Choroid plexus epithelial cell (primary cell): ENCODE results near the gene CRLF1.
A peak's percentile ranks its signal among the peaks of the same experiment; 100 is the strongest.

Experiments
- DNase-seq: peaks from one replicate; pipeline ENCODE4 v3.0.0-alpha.2; 2010; ENCODE audit warnings: low read depth
- H3K4me3 ChIP-seq: 2 replicates; pipeline ENCODE4 v1.5.1; 2011; ENCODE audit warnings: low read depth, mild to moderate bottlenecking, control low read depth, low read length, moderate library complexity
- TF ChIP-seq, protein P1 (sequence below): conservative IDR thresholded peaks from 2 replicates; pipeline ENCODE4 v1.5.1; 2011; ENCODE audit warnings: low read depth, mild to moderate bottlenecking, control low read depth, inconsistent platforms, low read length, moderate library complexity

The CRLF1 gene

DNA sequence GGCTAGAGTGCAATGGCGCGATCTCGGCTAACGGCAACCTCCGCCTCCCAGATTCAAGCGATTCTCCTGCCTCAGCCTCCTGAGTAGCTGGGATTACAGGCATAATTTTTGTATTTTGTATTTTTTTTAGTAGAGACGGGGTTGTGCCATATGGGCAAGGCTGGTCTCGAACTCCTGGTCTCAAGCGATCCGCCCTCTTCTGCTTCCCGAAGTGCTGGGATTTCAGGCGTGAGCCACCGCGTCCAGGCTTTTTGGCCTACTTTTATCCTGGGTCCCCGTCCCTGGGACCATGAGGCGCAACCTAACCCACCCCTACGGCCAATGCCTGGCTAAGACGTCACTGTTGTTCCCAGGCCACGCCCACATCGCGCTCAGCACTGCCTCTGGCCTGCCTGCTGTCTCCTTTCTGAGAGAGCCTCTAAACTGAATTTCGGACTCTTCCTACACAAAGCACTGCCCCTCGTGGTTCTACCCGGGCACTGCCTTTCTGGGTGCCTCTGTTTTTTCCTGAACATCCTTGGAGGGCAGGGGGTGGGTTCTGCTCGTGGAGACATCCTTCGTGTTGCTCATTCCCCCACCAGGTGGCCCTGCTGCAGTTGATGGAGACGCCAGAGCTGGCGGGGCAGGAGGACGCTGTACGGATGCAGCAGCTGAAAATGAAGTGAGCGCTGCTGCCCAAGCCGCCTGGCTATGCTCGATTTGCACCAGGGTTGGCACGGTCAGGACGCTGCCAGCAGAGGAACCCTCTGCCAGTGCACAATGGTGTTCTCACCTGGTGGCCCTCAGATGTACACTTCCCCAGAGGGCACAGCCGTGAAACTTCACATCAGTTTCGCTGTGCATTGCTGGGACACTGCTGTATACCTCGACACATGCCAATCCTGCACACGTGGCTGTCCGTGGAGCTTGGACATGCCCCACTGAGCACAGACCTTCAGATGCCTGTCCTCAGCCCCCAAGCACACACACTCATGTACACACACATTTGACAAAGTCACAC lies 16.0 kb downstream of the CRLF1 start:
- TF ChIP-seq, protein P1, sequence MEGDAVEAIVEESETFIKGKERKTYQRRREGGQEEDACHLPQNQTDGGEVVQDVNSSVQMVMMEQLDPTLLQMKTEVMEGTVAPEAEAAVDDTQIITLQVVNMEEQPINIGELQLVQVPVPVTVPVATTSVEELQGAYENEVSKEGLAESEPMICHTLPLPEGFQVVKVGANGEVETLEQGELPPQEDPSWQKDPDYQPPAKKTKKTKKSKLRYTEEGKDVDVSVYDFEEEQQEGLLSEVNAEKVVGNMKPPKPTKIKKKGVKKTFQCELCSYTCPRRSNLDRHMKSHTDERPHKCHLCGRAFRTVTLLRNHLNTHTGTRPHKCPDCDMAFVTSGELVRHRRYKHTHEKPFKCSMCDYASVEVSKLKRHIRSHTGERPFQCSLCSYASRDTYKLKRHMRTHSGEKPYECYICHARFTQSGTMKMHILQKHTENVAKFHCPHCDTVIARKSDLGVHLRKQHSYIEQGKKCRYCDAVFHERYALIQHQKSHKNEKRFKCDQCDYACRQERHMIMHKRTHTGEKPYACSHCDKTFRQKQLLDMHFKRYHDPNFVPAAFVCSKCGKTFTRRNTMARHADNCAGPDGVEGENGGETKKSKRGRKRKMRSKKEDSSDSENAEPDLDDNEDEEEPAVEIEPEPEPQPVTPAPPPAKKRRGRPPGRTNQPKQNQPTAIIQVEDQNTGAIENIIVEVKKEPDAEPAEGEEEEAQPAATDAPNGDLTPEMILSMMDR = peak; percentile 64
- H3K4me3 ChIP-seq = peak overlapping the region; percentile 78
- DNase-seq = peak; percentile 87

DNA sequence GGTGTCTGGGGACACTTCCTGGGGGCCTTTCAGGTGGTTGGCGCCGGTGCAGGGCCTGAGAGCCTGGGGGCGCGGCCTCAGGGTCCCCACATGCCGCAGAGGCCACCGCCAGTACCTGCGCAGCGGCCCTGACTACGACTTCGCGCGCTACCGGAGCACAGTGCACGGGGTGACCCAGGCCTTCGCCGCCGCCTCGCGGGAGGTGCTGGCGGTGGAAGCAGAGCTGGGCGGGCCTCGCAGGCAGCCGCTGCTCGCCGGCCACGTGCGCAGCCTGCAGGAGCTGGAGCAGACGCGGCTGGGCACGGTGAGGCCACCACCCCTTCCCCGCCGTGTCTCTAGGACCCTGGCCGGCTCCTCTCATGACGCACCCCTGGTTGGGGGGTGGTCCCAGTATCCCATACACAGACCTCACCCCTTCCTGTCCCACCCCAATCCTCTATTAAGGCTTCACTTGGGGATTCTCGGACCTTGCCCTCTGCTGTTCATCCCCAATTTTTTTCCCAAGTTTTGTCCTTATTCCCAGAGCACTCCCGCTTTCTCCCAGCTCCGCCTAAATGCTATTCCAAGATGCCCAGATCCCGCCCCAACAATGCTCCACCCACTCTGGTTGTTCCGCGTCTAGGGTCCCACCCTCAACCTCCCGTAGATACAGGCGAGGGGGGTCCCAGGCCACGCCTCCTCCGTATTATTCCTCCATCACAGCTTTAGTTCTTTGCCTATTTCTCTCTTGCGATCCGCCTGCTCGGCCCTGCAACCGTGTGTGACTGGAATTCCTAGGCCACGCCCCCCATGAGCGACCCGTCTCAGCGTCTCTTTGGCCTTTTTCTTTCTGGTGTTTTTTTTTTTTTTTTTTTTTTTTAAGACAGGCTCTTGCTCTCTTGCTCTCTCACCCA lies 17.0 kb downstream of the CRLF1 start:
- TF ChIP-seq, protein P1 = peak; percentile 19
- peak; percentile 68 for DNase-seq
- H3K4me3 ChIP-seq = peak overlapping the region; percentile 78

DNA sequence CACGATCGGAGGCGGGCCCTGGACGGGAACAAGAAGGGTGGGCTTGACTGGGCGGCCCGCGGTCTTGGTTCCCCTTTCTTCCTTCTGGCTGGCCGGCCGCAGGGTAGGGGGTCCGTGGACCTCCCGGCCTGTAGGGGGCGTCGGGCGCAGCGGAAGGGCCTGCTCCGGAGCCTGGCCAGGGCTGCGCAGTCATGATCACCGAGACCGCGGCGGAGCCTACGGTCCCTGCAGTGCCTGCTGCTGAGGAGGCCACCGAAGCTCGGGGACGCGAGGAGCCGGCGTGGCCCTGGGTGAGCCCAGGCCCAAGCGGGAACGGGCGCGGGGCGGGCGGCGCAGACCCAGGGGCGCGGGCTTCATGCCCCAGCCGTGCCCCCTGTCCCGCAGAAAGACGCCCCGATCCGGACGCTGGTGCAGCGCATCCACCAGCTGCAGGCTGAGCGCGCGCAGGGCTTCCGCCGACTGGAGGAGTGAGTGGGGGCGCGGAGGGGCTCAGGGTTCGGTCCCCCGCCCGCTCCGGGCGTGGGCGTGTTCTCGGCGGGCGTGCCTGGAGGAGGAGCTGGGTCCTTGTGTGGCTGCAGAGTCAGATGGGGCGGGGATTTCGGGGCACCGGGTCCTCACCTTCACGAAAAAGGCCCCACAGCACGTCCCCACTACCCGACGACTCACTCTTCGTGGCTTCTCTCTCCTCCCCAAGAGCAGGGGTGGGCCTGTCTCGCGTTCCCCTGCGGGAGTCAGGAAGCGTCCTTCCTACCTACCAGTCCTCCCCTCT lies 17.8 kb downstream of the CRLF1 start, which contains the start of gene REX1BD:
TSS of gene REX1BD (plus strand) at position 188 of the 769 bp plus-strand sequence. CDS start at position 192, 4 bp downstream.
- peak; percentile 73 for DNase-seq
- H3K4me3 ChIP-seq = peak within 1 kb of the TSS; percentile 78
- TF ChIP-seq, protein P1 = peak; percentile 75

DNA sequence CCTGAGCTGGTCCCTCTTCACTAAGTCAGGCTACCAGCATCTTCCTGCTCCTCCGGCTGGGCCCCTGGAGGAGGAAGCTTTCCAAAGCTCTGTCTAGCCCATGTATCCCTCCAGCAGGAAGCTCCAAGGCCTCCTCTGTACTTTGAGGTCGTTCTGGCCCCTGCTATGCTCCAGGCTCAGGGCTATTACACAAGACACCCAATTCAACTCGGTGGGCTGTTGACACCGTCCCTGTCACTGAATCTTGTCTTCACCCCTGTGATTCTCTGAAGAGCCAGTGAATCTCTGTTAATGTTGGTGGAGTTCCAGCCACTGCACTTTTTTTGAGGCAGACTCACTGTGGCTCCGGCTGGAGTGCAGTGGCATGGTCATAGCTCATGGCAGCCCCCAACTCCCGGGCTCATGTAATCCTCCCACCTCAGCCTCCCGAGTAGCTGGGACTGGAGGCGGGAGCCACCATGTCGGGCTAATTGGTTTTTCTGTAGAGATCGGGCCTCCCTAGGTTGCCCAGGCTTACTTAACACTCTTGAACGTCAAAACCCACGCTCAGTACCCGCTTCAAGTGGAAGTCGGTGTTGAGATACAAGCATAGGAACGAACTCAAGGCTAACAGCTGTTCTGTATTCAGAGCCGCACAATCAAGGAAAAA lies 18.5 kb downstream of the CRLF1 start:
- H3K4me3 ChIP-seq = peak overlapping the region; percentile 78
- DNase-seq = no peak
- TF ChIP-seq, protein P1 = no peak

GRCh38 chr19:18587561-18587960 lies 19.0 kb downstream of the CRLF1 start:
- no peak for DNase-seq
- H3K4me3 ChIP-seq = no peak overlapping the region
- TF ChIP-seq, protein P1 = no peak

DNA sequence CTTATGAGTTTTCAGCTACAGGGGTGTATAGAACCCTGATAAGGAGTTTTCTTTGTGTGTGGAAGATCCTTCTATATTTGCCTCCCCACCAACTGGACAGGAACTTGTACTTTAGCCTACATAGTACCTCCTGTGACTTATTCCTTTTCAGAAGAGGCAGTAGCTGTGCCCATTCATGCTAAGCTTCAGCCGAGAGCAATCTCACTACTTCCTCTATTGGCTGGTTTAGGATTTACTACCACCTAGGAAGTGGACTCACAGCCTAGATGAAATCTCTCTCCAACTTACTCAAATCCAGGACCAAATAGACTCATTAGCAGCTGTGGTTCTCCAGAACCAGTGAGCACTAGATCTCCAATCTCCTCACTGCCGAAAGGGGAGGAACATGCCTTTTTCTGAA lies 20.3 kb downstream of the CRLF1 start:
- TF ChIP-seq, protein P1 = peak; percentile 15
- no peak for DNase-seq
- no peak overlapping the region for H3K4me3 ChIP-seq
